ENCODE measurements around the gene TSEN34. TPM values are rescaled to one million over a fixed set of nuclear protein-coding genes. Genes with fewer than 3 reads are reported as not detected.
"Not testable (repeated sequence)": the region's sequence is repeated elsewhere in the genome, so short reads cannot be mapped to it uniquely, and the experiment has no call there.

TSEN34 gene
- total RNA-seq, 1 experiment from 2014 or later: 32.0 TPM

DNA sequence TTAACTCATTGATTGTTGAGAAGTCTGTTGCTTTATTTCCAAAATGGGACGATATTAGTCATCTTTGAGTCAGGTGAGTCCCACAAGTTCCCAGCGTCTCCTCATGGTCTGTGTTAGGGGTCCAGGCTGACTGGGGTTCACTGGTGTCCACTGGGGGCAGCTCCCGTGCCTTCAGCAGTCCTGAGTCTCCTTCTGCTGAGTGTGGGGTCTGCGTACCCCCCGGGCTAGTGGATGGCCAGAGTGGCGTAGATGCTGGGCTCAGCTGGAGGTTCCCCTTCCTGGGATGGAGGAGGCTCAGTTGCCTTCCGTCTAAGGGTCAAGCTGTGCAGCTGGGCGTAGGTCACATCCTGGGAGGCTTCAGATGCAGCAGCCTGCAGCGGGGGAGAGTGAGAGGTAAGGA, 25.8 kb downstream of the TSEN34 start (continued):
- TF ChIP-seq, protein P1, sequence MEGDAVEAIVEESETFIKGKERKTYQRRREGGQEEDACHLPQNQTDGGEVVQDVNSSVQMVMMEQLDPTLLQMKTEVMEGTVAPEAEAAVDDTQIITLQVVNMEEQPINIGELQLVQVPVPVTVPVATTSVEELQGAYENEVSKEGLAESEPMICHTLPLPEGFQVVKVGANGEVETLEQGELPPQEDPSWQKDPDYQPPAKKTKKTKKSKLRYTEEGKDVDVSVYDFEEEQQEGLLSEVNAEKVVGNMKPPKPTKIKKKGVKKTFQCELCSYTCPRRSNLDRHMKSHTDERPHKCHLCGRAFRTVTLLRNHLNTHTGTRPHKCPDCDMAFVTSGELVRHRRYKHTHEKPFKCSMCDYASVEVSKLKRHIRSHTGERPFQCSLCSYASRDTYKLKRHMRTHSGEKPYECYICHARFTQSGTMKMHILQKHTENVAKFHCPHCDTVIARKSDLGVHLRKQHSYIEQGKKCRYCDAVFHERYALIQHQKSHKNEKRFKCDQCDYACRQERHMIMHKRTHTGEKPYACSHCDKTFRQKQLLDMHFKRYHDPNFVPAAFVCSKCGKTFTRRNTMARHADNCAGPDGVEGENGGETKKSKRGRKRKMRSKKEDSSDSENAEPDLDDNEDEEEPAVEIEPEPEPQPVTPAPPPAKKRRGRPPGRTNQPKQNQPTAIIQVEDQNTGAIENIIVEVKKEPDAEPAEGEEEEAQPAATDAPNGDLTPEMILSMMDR (IDR thresholded peaks at IDR 0.05): no peak
- TF ChIP-seq, protein P2, sequence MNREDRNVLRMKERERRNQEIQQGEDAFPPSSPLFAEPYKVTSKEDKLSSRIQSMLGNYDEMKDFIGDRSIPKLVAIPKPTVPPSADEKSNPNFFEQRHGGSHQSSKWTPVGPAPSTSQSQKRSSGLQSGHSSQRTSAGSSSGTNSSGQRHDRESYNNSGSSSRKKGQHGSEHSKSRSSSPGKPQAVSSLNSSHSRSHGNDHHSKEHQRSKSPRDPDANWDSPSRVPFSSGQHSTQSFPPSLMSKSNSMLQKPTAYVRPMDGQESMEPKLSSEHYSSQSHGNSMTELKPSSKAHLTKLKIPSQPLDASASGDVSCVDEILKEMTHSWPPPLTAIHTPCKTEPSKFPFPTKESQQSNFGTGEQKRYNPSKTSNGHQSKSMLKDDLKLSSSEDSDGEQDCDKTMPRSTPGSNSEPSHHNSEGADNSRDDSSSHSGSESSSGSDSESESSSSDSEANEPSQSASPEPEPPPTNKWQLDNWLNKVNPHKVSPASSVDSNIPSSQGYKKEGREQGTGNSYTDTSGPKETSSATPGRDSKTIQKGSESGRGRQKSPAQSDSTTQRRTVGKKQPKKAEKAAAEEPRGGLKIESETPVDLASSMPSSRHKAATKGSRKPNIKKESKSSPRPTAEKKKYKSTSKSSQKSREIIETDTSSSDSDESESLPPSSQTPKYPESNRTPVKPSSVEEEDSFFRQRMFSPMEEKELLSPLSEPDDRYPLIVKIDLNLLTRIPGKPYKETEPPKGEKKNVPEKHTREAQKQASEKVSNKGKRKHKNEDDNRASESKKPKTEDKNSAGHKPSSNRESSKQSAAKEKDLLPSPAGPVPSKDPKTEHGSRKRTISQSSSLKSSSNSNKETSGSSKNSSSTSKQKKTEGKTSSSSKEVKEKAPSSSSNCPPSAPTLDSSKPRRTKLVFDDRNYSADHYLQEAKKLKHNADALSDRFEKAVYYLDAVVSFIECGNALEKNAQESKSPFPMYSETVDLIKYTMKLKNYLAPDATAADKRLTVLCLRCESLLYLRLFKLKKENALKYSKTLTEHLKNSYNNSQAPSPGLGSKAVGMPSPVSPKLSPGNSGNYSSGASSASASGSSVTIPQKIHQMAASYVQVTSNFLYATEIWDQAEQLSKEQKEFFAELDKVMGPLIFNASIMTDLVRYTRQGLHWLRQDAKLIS (CRISPR knock-in tag; IDR thresholded peaks at IDR 0.05; ENCODE audit: borderline replicate concordance): no peak
- TF ChIP-seq, protein P3, sequence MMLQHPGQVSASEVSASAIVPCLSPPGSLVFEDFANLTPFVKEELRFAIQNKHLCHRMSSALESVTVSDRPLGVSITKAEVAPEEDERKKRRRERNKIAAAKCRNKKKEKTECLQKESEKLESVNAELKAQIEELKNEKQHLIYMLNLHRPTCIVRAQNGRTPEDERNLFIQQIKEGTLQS (CRISPR knock-in tag; conservative IDR thresholded peaks at IDR 0.05): no peak
- TF ChIP-seq, protein P4, sequence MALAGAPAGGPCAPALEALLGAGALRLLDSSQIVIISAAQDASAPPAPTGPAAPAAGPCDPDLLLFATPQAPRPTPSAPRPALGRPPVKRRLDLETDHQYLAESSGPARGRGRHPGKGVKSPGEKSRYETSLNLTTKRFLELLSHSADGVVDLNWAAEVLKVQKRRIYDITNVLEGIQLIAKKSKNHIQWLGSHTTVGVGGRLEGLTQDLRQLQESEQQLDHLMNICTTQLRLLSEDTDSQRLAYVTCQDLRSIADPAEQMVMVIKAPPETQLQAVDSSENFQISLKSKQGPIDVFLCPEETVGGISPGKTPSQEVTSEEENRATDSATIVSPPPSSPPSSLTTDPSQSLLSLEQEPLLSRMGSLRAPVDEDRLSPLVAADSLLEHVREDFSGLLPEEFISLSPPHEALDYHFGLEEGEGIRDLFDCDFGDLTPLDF (CRISPR knock-in tag; IDR thresholded peaks at IDR 0.05): no peak
- no peak for TF ChIP-seq MXD4 (CRISPR knock-in tag; IDR thresholded peaks at IDR 0.05; ENCODE audit: borderline replicate concordance)
- no peak for TF ChIP-seq SMAD4 (CRISPR knock-in tag; IDR thresholded peaks at IDR 0.05)
- TF ChIP-seq, protein P5, sequence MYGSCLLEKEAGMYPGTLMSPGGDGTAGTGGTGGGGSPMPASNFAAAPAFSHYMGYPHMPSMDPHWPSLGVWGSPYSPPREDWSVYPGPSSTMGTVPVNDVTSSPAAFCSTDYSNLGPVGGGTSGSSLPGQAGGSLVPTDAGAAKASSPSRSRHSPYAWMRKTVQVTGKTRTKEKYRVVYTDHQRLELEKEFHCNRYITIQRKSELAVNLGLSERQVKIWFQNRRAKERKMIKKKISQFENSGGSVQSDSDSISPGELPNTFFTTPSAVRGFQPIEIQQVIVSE (CRISPR knock-in tag; IDR thresholded peaks at IDR 0.05; ENCODE audit: borderline replicate concordance): no peak
- no peak for TF ChIP-seq TP53 (CRISPR knock-in tag; IDR thresholded peaks at IDR 0.05)

DNA sequence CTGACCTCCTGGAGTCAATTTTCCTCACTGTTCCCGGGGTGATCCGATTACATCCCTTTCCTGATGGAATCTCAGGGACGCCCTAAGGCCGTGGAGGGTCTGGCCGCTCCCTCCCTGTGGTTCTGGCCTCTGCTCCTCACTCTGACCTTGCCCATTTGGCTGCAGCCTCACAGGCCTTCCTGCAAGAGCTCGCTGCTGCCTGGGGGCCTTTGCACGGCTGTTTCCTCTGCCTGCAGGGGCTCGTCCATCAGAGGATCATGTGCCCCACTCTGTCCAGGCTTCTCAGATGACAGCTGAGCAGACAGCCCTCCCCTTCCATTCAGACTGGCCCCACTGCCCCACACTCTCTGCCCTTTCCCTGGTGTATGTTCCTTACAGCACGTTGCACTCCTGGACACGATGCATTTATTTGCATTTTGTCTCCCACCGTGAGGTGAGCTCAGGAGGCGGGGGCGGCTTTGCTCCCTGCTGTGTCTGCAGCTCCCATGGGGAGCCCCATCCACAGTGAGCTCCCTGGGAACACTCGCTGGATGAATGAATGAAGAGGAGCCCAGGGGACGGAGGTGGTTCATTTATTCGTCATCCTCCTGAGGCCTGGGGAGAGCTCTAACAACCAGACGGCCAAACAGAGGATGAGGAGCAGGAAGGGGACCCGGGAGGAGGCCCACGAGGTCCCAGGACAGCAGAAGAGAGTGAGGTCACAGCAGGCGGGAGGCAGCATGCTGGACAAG, 26.6 kb downstream of the TSEN34 start:
- H3K4me3 Mint-ChIP-seq; H3K27ac Mint-ChIP-seq; H3K36me3 Mint-ChIP-seq; DNase-seq (ENCODE audit: low spot score); H3K27me3 Mint-ChIP-seq (ENCODE audit: low read depth); H3K9me3 Mint-ChIP-seq; ATAC-seq; POLR2A ChIA-PET: not testable (repeated sequence)
- peaks cover 13% of the 10 kb centered on the region for H3K4me1 Mint-ChIP-seq
- CTCF ChIA-PET: interaction anchor here (1.0 kb wide), 1 partner anchor 48 kb away, joined by 3 read pairs; no protein-coding TSS in a partner anchor

DNA sequence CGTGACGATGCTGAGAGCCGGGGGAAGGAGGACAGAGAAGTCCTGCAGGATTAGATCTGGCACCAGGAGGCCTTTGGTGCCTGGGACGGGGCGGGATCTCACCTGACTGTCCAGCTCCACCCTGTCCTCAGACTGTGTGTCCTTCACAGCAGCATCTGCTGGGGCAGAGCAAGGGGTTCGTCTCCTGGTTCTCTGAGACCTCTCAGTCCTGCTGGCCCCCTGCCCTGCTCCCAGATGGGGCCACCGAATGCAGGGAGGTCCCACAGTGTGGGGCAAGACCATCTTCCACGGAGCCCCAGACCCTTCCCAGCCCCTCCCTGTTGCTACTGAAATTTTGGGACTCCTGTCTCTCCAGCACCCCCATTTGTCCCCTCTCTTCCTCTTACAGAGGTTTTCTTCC, 27.2 kb downstream of the TSEN34 start:
- no peak overlapping the region for H3K27ac Mint-ChIP-seq
- H3K27me3 Mint-ChIP-seq (ENCODE audit: low read depth): no peaks in the 10 kb centered on the region
- ChIA-PET CTCF (interaction anchor here (1.0 kb wide), 1 partner anchor 48 kb away, joined by 3 read pairs; no protein-coding TSS in a partner anchor), POLR2A (no interaction called here)
- no peak for TF ChIP-seq ZNF232 (CRISPR knock-in tag; IDR thresholded peaks at IDR 0.05)
- no peak for TF ChIP-seq RORB (CRISPR knock-in tag; IDR thresholded peaks at IDR 0.05)
- no peak for TF ChIP-seq NFE2L1 (CRISPR knock-in tag; IDR thresholded peaks at IDR 0.05)
- TF ChIP-seq, protein P6, sequence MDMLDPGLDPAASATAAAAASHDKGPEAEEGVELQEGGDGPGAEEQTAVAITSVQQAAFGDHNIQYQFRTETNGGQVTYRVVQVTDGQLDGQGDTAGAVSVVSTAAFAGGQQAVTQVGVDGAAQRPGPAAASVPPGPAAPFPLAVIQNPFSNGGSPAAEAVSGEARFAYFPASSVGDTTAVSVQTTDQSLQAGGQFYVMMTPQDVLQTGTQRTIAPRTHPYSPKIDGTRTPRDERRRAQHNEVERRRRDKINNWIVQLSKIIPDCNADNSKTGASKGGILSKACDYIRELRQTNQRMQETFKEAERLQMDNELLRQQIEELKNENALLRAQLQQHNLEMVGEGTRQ (CRISPR knock-in tag; IDR thresholded peaks at IDR 0.05): no peak
- TF ChIP-seq MYBL2 (CRISPR knock-in tag; IDR thresholded peaks at IDR 0.05): no peak
- no peak for TF ChIP-seq ZNF416 (CRISPR knock-in tag; IDR thresholded peaks at IDR 0.05)
- TF ChIP-seq, protein P7, sequence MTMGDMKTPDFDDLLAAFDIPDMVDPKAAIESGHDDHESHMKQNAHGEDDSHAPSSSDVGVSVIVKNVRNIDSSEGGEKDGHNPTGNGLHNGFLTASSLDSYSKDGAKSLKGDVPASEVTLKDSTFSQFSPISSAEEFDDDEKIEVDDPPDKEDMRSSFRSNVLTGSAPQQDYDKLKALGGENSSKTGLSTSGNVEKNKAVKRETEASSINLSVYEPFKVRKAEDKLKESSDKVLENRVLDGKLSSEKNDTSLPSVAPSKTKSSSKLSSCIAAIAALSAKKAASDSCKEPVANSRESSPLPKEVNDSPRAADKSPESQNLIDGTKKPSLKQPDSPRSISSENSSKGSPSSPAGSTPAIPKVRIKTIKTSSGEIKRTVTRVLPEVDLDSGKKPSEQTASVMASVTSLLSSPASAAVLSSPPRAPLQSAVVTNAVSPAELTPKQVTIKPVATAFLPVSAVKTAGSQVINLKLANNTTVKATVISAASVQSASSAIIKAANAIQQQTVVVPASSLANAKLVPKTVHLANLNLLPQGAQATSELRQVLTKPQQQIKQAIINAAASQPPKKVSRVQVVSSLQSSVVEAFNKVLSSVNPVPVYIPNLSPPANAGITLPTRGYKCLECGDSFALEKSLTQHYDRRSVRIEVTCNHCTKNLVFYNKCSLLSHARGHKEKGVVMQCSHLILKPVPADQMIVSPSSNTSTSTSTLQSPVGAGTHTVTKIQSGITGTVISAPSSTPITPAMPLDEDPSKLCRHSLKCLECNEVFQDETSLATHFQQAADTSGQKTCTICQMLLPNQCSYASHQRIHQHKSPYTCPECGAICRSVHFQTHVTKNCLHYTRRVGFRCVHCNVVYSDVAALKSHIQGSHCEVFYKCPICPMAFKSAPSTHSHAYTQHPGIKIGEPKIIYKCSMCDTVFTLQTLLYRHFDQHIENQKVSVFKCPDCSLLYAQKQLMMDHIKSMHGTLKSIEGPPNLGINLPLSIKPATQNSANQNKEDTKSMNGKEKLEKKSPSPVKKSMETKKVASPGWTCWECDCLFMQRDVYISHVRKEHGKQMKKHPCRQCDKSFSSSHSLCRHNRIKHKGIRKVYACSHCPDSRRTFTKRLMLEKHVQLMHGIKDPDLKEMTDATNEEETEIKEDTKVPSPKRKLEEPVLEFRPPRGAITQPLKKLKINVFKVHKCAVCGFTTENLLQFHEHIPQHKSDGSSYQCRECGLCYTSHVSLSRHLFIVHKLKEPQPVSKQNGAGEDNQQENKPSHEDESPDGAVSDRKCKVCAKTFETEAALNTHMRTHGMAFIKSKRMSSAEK (CRISPR knock-in tag; IDR thresholded peaks at IDR 0.05; ENCODE audit: borderline replicate concordance): no peak
- TF ChIP-seq JUN (CRISPR knock-in tag; IDR thresholded peaks at IDR 0.05): no peak
- TF ChIP-seq ETV6 (CRISPR knock-in tag; IDR thresholded peaks at IDR 0.05): no peak
- no peak for TF ChIP-seq KAT7 (CRISPR knock-in tag; IDR thresholded peaks at IDR 0.05; ENCODE audit: borderline replicate concordance)
- TF ChIP-seq, protein P8, sequence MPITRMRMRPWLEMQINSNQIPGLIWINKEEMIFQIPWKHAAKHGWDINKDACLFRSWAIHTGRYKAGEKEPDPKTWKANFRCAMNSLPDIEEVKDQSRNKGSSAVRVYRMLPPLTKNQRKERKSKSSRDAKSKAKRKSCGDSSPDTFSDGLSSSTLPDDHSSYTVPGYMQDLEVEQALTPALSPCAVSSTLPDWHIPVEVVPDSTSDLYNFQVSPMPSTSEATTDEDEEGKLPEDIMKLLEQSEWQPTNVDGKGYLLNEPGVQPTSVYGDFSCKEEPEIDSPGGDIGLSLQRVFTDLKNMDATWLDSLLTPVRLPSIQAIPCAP (CRISPR knock-in tag; IDR thresholded peaks at IDR 0.05): no peak
- H3K4me1 Mint-ChIP-seq: peaks cover 13% of the 10 kb centered on the region
- no peaks in the 10 kb centered on the region for H3K9me3 Mint-ChIP-seq
- ATAC-seq: no peak
- peaks cover 4% of the 10 kb centered on the region; the same call in 1 of the 2 replicates for H3K36me3 Mint-ChIP-seq
- no peak overlapping the region for H3K4me3 Mint-ChIP-seq
- no peak for DNase-seq (ENCODE audit: low spot score)
